Measurements from ENCODE around the gene MCAT.

Gene MCAT

DNA sequence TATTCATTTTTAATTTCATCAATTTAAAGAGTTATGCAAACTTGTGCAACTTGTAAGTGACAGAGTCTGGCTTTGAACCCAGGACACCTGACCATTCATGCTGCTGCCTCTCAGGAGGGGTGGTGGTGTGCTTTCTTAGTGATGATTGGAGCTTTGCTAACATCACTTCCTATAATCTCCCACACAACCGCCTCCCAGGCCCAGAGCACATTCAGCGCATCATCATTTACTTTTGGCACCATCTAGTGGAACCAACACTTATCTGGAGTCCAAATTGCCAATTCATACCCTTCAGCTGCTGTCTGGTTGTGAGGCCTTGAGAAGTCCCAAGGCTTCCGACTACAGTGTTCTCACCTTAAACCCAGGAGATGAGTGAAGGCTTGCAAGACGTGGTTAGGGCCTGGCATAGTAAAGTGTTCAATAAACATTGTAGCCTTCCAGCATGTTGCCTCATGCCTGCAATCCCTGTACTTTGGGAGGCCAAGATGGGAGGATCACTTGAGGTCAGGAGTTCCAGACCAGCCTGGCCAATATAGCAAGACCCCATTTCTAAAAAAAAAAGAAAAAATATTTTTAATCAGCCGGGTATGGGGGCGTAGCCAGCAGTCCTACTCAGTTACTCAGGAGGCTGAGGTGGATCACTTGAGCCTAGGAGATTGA is 52.9 kb downstream of the MCAT start:
- DNase-seq (ENCODE audit: low read depth): no peak

DNA sequence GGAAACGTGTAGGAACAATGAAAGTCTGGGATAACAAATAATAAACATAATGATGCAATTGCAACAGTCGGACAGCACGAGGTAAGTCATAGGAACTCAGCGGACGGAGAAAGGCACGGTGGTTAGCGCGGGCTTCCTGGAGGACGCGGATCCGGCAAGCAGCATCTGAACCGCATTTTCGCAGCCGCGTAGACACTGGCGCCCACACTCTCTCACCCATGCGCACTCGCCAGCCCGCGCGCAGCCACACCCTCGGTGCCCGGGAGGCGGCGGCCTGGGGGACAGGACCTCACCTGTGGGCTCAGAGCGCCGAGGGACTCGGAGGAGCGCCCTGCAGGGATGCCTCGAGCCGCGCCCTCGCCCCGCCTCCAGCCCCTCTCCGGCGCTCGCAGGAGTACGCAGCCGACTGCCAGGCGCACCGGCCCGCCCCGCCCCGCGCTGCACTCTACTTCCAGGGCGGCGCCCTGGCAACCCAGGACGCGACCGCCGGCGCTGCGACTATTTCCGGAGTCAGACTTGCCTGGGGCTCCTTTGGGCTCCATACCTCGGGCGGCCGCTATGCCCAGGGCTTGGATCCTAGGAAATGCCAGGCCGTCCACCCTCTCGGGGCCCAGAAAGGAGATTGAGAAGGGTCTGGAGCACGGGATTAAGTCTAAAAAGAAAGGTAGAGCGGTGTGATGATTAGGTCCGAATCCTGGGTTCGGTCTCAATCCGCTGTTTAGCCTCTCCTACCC is 54.0 kb downstream of the MCAT start, which contains the start of gene TTLL1:
TTLL1 (minus strand) TSS at position 408 of the 734 bp plus-strand sequence. CDS start 13,805 bp downstream, outside the sequence.
- peak; percentile 74 for DNase-seq (ENCODE audit: low read depth)

DNA sequence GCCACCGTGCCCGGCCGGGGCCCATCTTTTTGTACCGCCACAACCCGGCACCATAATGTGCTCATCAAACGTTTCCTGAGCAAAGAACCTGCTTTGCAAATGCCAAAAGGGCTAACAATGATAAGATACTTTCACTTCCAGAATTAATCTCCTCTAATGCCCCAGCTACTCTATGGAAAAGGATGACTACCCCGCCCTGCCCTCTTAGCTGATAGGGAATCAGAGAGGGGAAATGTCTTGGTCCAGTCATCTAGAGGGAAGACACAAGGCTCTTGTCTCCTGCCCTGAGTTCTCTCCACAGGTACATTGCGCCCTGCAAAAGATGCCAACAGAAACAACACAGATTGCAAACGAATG is 54.6 kb downstream of the MCAT start:
- DNase-seq (ENCODE audit: low read depth): no peak

DNA sequence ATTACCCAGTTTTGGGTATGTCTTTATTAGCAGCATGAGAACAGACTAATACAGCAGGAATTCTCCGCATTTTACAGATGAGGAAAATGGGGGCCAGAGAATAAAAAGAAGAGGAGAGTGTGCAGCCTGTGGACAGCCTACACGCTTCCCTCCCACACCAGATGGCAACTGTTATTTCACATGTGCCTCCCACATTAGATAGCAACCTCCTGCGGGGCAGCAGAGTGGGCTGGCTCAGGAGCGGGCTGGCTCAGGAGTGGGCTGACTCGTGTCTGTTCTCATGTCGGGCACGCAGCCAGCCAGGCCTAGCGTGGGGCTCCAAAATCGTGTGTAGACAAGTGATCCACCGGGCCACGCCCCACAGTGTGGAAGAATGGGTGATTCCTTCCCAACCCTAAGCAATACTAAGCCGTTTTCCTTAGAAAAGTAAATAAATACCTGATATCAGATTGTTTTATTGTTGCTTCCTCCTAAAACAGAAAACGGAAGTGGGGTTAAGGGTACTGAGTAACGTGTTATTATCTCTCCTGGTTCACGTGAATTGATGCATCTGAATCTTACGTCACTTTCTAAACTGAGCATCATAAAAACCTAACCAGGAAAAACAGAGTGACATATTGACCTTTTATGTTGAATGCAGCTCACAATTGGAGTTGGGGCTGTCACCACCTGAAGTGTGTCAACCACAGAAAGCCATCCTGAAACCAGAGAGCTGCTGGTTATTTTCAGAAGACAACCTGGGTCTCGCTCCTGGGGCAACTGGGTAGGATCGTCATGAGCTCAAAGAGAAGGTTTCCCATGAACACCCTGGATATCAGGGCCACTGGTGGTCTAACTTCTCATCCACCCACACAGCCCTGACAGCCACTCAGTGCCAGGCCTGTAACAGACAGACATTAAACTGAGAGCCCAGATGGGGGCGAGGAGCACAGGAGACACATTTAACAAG is 57.3 kb downstream of the MCAT start:
- DNase-seq (ENCODE audit: low read depth): no peak
